NCI-H748 (cell line): ENCODE data around the gene ZNF2.
A peak's percentile ranks its signal among the peaks of the same experiment; 100 is the strongest.

ENCODE experiments used
- DNase-seq: peaks from one replicate; lab custom pipeline; 2025; ENCODE audit not compliant: unreplicated experiment; lab: John Stamatoyannopoulos, UW

The ZNF2 gene

GRCh38 chr2:95165371-95166064 is at the start of gene ZNF2:
Gene ZNF2 (plus strand): TSS chr2:95165809. CDS start chr2:95176227, 10,418 bp downstream.
- peak; percentile 95 for DNase-seq

GRCh38 chr2:95121093-95121406 is 44.6 kb upstream of the ZNF2 start:
- DNase-seq = no peak

GRCh38 chr2:95121407-95122196 is 44.0 kb upstream of the ZNF2 start, which contains the start of gene MRPS5:
Gene MRPS5 (minus strand): TSS chr2:95121808. CDS start chr2:95121791, 17 bp downstream.
- DNase-seq = peak; percentile 69

- no peak for DNase-seq
Observed at GRCh38 chr2:95122197-95122551, 43.4 kb upstream of the ZNF2 start.

GRCh38 chr2:95138702-95139101 is 26.9 kb upstream of the ZNF2 start:
- DNase-seq = no peak

- no peak for DNase-seq
Observed at GRCh38 chr2:95143838-95144237, 21.8 kb upstream of the ZNF2 start.

- no peak for DNase-seq
Observed at GRCh38 chr2:95149397-95149984, 16.1 kb upstream of the ZNF2 start.

- DNase-seq = no peak
Observed at GRCh38 chr2:95158441-95158840, 7.2 kb upstream of the ZNF2 start.

GRCh38 chr2:95158891-95159619 is 6.6 kb upstream of the ZNF2 start:
- DNase-seq = peak; percentile 49

- peak; percentile 75 for DNase-seq
Observed at GRCh38 chr2:95159690-95160449, 5.7 kb upstream of the ZNF2 start, which contains the start of gene ZNF514. Gene ZNF514 (minus strand): TSS chr2:95159848. CDS start chr2:95153253, 6,595 bp downstream.

GRCh38 chr2:95165030-95165370 is 609 bp upstream of the ZNF2 start:
- no peak for DNase-seq

GRCh38 chr2:95166065-95166763 is 605 bp downstream of the ZNF2 start:
- no peak for DNase-seq

- DNase-seq = no peak
Observed at GRCh38 chr2:95171902-95172301, 6.3 kb downstream of the ZNF2 start.

GRCh38 chr2:95174031-95174542 is 8.5 kb downstream of the ZNF2 start:
- DNase-seq = no peak

- no peak for DNase-seq
Observed at GRCh38 chr2:95179451-95179850, 13.8 kb downstream of the ZNF2 start.

- DNase-seq = no peak
Observed at GRCh38 chr2:95181774-95182173, 16.2 kb downstream of the ZNF2 start.

GRCh38 chr2:95185197-95185596 is 19.6 kb downstream of the ZNF2 start:
- no peak for DNase-seq

GRCh38 chr2:95185973-95186372 is 20.4 kb downstream of the ZNF2 start:
- DNase-seq = no peak

- peak; percentile 26 for DNase-seq
Observed at GRCh38 chr2:95192956-95193355, 27.3 kb downstream of the ZNF2 start.

GRCh38 chr2:95203911-95204310 is 38.3 kb downstream of the ZNF2 start:
- DNase-seq = no peak
